HG03064 (cell line): ENCODE measurements around the gene WDR5.

ENCODE experiments used
- ATAC-seq: cut with Tn5 transposase; IDR thresholded peaks from one replicate; pipeline ENCODE4 v1.9.1; 2021; ENCODE audit warnings: low read depth; ENCODE audit not compliant: unreplicated experiment

WDR5 gene

GRCh38 chr9:134185536-134186011 lies 49.7 kb downstream of the WDR5 start:
- no peak for ATAC-seq

- no peak for ATAC-seq
These were observed 50.7 kb downstream of the WDR5 start for GRCh38 chr9:134186471-134187109.

GRCh38 chr9:134187110-134187531 lies 51.2 kb downstream of the WDR5 start:
- ATAC-seq: no peak

GRCh38 chr9:134187891-134188385 lies 52.1 kb downstream of the WDR5 start:
- ATAC-seq: no peak

GRCh38 chr9:134188386-134189144 lies 52.7 kb downstream of the WDR5 start:
- ATAC-seq: no peak

- no peak for ATAC-seq
These were observed 53.2 kb downstream of the WDR5 start for GRCh38 chr9:134189145-134189469.

- no peak for ATAC-seq
These were observed 53.8 kb downstream of the WDR5 start for GRCh38 chr9:134189470-134190231.

- ATAC-seq: no peak
These were observed 54.6 kb downstream of the WDR5 start for GRCh38 chr9:134190232-134191121.

GRCh38 chr9:134191455-134192209 lies 55.8 kb downstream of the WDR5 start:
- ATAC-seq: no peak

GRCh38 chr9:134192311-134192950 lies 56.5 kb downstream of the WDR5 start:
- no peak for ATAC-seq

- ATAC-seq: no peak
These were observed 57.3 kb downstream of the WDR5 start for GRCh38 chr9:134192951-134193731.

GRCh38 chr9:134193912-134194535 lies 58.1 kb downstream of the WDR5 start:
- ATAC-seq: no peak

- no peak for ATAC-seq
These were observed 59.7 kb downstream of the WDR5 start for GRCh38 chr9:134195558-134195957.

GRCh38 chr9:134196911-134197310 lies 61.0 kb downstream of the WDR5 start:
- no peak for ATAC-seq

- no peak for ATAC-seq
These were observed 62.9 kb downstream of the WDR5 start for GRCh38 chr9:134198791-134199190.

- no peak for ATAC-seq
These were observed 64.8 kb downstream of the WDR5 start for GRCh38 chr9:134200730-134201129.

- no peak for ATAC-seq
These were observed 67.3 kb downstream of the WDR5 start for GRCh38 chr9:134203224-134203623.

- no peak for ATAC-seq
These were observed 68.2 kb downstream of the WDR5 start for GRCh38 chr9:134204041-134204440.
